Type B pancreatic cell (in vitro differentiated cells): ENCODE measurements around the gene ARHGAP9. TPM values are rescaled to one million over a fixed set of nuclear protein-coding genes. Genes with fewer than 3 reads are reported as not detected.

Experiments used
- DNase-seq: peaks from one replicate; pipeline ENCODE4 v3.0.0; 2021; ENCODE audit warnings: mixed read lengths; ENCODE audit not compliant: unreplicated experiment; ENCODE audit errors: extremely low spot score
- H3K27ac Mint-ChIP-seq: 2 replicates; pipeline ENCODE4 v1.8.0; 2021; ENCODE audit warnings: mild to moderate bottlenecking, mixed read lengths
- H3K27me3 Mint-ChIP-seq: 2 replicates; pipeline ENCODE4 v1.8.0; 2021; ENCODE audit warnings: mixed read lengths
- H3K36me3 Mint-ChIP-seq: 2 replicates; pipeline ENCODE4 v1.8.0; 2021; ENCODE audit warnings: mixed read lengths
- H3K4me1 Mint-ChIP-seq: one replicate; pipeline ENCODE4 v1.8.0; 2021; ENCODE audit warnings: mixed read lengths; ENCODE audit not compliant: unreplicated experiment
- H3K4me3 Mint-ChIP-seq: 2 replicates; pipeline ENCODE4 v1.8.0; 2021; ENCODE audit warnings: mild to moderate bottlenecking, mixed read lengths
- H3K9me3 Mint-ChIP-seq: 2 replicates; pipeline ENCODE4 v1.8.0; 2021; ENCODE audit warnings: mixed read lengths
- CTCF ChIP-seq: fragments of 200-600 bp; sonication (generic); conservative IDR thresholded peaks from 2 replicates; pipeline ENCODE4 v1.5.0; 2021; ENCODE audit warnings: antibody characterized with exemption, mild to moderate bottlenecking
- total RNA-seq: library from RNA; stranded (reverse); gene quantifications from 2 replicates; pipeline ENCODE4 v1.2.1, GENCODE V29; 2021; ENCODE audit warnings: low replicate concordance

Gene ARHGAP9
- total RNA-seq, 1 donor from 2014 or later = 1.8 TPM

DNA sequence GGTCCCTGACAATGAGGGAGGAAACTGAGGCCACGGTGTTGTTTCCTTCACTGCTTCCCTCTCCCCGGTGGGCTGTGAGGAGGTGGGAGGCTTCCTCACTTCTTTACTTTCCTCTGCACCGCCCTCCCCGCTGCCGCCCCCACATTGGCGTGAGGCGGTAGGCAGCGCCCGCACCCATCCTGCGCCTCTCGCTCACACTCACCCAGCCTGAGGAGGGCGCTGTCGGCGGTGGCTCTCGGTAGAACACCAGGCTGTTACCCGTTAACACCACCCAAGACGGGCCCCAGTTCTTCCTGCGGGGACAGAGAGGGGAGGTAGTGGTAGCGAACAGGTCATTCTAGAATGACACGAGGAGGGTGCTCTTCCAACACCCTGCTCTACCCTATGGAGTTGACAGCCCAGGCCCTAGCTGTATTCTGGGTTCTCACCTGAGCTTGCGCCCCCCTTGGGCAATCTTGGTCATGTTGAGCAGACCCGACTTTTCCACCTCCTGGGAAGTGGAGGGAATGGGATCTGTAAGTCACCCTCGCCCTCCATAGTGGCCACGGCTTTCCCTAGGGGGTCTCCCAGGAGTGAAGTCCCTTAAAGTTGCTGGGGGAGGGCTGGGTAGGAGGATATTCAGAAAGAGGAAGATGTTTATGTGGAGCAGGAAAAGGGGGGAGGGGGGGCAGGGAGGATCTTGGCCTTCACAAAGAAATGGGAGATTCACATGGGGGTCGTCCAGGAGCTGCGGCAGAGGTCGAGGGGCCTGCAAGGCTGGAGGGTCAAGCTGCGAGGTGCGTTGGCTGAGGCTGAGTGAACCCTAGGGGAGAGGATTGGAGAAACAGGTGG is 3.3 kb downstream of the ARHGAP9 start:
- H3K36me3 Mint-ChIP-seq = no peaks in the 10 kb centered on the region

GRCh38 chr12:57475271-57476161 is 4.2 kb downstream of the ARHGAP9 start:
- peaks cover 86% of the 10 kb centered on the region for H3K27me3 Mint-ChIP-seq
- peak overlapping the region; percentile 84 for H3K4me3 Mint-ChIP-seq
- no peak for DNase-seq
- TF ChIP-seq CTCF = no peak
- no peak overlapping the region for H3K27ac Mint-ChIP-seq
- no peaks in the 10 kb centered on the region for H3K36me3 Mint-ChIP-seq
- no peaks in the 10 kb centered on the region for H3K9me3 Mint-ChIP-seq
- H3K4me1 Mint-ChIP-seq = no peaks in the 10 kb centered on the region

More for the DNA sequence above, 3.3 kb downstream of the ARHGAP9 start:
- Mint-ChIP-seq H3K4me3 (peak overlapping the region; percentile 65), H3K27me3 (peaks cover 93% of the 10 kb centered on the region), H3K4me1 (no peaks in the 10 kb centered on the region), H3K27ac (no peak overlapping the region), H3K9me3 (no peaks in the 10 kb centered on the region)
- peak; percentile 35 for TF ChIP-seq CTCF
- no peak for DNase-seq

GRCh38 chr12:57474862-57475261 is 4.8 kb downstream of the ARHGAP9 start:
- Mint-ChIP-seq H3K36me3 (no peaks in the 10 kb centered on the region), H3K4me3 (peak overlapping the region; percentile 48), H3K27me3 (peaks cover 80% of the 10 kb centered on the region), H3K9me3 (no peaks in the 10 kb centered on the region), H3K27ac (no peak overlapping the region), H3K4me1 (no peaks in the 10 kb centered on the region)
- no peak for TF ChIP-seq CTCF
- no peak for DNase-seq

GRCh38 chr12:57474430-57474829 is 5.2 kb downstream of the ARHGAP9 start:
- DNase-seq = no peak
- no peak for TF ChIP-seq CTCF
- Mint-ChIP-seq H3K36me3 (no peaks in the 10 kb centered on the region), H3K4me1 (no peaks in the 10 kb centered on the region), H3K4me3 (peak overlapping the region; percentile 48), H3K9me3 (no peaks in the 10 kb centered on the region), H3K27me3 (peaks cover 76% of the 10 kb centered on the region), H3K27ac (no peak overlapping the region)

- Mint-ChIP-seq H3K27me3 (peaks cover 74% of the 10 kb centered on the region), H3K27ac (no peak overlapping the region), H3K9me3 (no peaks in the 10 kb centered on the region), H3K4me3 (peak overlapping the region; percentile 48), H3K4me1 (no peaks in the 10 kb centered on the region), H3K36me3 (no peaks in the 10 kb centered on the region)
- no peak for TF ChIP-seq CTCF
- no peak for DNase-seq
Measured at GRCh38 chr12:57473886-57474285, 5.8 kb downstream of the ARHGAP9 start.
